ENCODE results near the gene SDK1.

SDK1 gene

DNA sequence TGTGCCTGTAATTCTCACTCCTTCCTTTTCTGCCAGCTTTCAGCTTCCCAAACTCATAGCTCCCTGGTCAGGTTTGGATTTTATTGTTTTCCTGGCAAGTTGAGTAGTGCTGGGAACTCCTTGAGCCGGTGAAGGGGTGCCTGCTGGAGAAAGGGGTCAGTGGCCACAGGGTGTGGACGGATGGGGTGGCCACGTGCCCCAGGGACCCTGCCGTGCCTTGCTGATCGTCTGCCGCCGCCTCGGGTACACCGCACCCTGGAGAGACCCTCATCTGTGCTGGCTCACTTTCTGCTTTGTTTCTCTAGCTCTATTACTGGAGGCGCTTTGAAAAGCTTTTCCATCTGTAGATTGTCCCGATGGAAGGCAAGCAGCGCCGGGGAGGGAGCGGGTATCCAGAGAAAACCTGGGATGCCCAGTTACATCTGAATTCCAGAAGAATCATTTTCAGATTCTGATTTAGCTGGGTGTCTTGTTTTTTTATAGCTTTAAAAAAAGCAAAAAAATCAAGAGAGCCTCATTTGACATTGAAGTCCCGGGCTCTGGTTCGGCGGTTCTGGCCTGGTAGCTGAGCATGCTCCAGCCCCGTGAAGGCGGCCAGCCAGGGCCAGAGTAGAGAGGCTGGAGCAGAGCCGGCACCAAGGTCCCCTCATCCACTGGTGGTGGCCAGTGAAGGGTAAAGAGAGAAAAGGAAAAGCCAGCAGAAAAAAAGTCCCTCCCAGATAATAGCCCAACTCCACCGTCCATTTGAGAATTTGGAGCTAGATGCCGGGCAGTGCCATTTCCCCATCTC, 870.1 kb downstream of the SDK1 start:
- no peak overlapping the region for H3K4me3 ChIP-seq (ENCODE audit: low read depth, low read length)
- DNase-seq (ENCODE audit: low read depth), result no peak
- TF ChIP-seq CTCF (IDR thresholded peaks at IDR 0.05; ENCODE audit: low read depth, low read length, missing control alignments), result no peak
- in situ Hi-C loops (cut with HindIII; ENCODE audit: low sequenced_read_pairs), result no loop called here

- in situ Hi-C loops (cut with HindIII; ENCODE audit: low sequenced_read_pairs), result no loop called here
- TF ChIP-seq CTCF (IDR thresholded peaks at IDR 0.05; ENCODE audit: low read depth, low read length, missing control alignments), result no peak
- no peak for DNase-seq (ENCODE audit: low read depth)
- no peak overlapping the region for H3K4me3 ChIP-seq (ENCODE audit: low read depth, low read length)
These were observed 871.8 kb downstream of the SDK1 start for GRCh38 chr7:4172883-4173282.

GRCh38 chr7:4173615-4174014, 872.6 kb downstream of the SDK1 start:
- no peak for DNase-seq (ENCODE audit: low read depth)
- in situ Hi-C loops (cut with HindIII; ENCODE audit: low sequenced_read_pairs), result no loop called here
- no peak overlapping the region for H3K4me3 ChIP-seq (ENCODE audit: low read depth, low read length)
- TF ChIP-seq CTCF (IDR thresholded peaks at IDR 0.05; ENCODE audit: low read depth, low read length, missing control alignments), result no peak

DNA sequence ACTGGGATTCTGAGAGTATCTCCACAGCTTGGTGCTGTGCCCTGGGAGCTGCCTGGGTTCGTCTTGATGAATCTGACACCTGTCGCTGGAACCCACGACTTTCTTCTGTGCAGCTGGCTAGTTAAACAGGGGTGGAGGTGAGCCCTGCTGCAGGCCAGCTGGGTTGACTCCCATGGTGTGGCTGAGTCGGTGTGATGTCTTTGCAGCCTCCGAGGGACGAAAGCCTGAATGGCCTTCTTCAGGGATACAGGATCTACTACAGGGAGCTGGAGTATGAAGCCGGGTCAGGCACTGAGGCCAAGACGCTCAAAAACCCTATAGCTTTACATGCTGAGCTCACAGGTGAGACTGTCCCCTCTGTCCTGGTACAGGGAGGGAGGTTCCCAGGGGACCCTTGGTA, 873.0 kb downstream of the SDK1 start:
- H3K4me3 ChIP-seq (ENCODE audit: low read depth, low read length), result no peak overlapping the region
- no peak for DNase-seq (ENCODE audit: low read depth)
- no peak for TF ChIP-seq CTCF (IDR thresholded peaks at IDR 0.05; ENCODE audit: low read depth, low read length, missing control alignments)
- in situ Hi-C loops (cut with HindIII; ENCODE audit: low sequenced_read_pairs), result no loop called here

GRCh38 chr7:4174451-4174850, 873.4 kb downstream of the SDK1 start:
- no peak for DNase-seq (ENCODE audit: low read depth)
- no peak overlapping the region for H3K4me3 ChIP-seq (ENCODE audit: low read depth, low read length)
- no peak for TF ChIP-seq CTCF (IDR thresholded peaks at IDR 0.05; ENCODE audit: low read depth, low read length, missing control alignments)
- in situ Hi-C loops (cut with HindIII; ENCODE audit: low sequenced_read_pairs), result no loop called here

GRCh38 chr7:4174884-4175283, 873.8 kb downstream of the SDK1 start:
- in situ Hi-C loops (cut with HindIII; ENCODE audit: low sequenced_read_pairs), result no loop called here
- DNase-seq (ENCODE audit: low read depth), result no peak
- TF ChIP-seq CTCF (IDR thresholded peaks at IDR 0.05; ENCODE audit: low read depth, low read length, missing control alignments), result no peak

More at GRCh38 chr7:4174884-4175283, 873.8 kb downstream of the SDK1 start:
- H3K4me3 ChIP-seq (ENCODE audit: low read depth, low read length), result no peak overlapping the region

Measured in astrocyte of the cerebellum (primary cell).